DMS79 treated with DMSO at 0.1 percent for 48 hours (cell line): ENCODE results near the gene HEY2.
"Not testable (repeated sequence)": the region's sequence is repeated elsewhere in the genome, so short reads cannot be mapped to it uniquely, and the experiment has no call there.

Source experiments
- DNase-seq: peaks from one replicate; lab custom pipeline; 2025; lab: John Stamatoyannopoulos, UW

HEY2 gene

DNA sequence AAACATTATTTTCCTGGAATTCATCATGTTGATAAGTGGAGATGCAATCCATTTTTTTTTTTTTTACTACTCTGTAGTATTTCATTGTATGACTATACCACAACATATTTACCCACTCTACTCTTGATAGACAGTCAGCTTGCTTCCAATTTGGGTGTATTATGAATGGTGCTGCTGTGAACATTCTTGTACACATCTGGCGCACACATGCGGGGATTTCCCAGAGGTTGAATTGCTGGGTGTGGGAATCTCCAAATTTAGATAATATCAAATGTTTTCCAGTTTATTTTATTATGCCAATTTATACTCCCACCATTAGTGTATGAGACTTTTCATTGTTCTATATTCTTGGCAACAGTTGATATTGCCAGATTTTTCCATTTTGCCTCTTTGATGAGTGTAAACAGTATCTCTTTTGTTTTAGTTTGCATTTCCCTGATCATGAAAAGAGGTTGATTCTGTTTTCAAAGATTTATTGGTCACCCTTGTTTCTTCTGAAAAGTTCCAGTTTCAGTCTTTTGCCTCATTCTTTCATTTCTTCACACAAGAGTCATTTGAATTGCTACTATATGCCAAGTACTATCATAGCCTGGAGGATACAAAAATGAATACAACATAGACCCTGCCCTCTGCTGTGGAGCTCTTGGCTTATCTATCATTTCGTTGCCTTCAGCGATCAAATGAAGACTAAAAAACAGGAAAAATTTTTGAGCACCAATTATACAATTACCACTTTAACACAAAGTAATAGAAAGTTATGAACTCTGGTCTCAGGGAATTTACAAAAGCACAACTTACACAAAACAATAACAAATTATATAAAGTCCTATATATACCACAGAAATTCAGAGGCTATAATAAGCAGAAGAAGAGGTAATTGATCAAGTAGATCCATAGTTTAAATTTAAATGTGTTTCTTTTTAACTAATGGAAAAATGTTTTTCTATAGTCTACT lies 24.2 kb downstream of the HEY2 start:
- DNase-seq, result no peak

DNA sequence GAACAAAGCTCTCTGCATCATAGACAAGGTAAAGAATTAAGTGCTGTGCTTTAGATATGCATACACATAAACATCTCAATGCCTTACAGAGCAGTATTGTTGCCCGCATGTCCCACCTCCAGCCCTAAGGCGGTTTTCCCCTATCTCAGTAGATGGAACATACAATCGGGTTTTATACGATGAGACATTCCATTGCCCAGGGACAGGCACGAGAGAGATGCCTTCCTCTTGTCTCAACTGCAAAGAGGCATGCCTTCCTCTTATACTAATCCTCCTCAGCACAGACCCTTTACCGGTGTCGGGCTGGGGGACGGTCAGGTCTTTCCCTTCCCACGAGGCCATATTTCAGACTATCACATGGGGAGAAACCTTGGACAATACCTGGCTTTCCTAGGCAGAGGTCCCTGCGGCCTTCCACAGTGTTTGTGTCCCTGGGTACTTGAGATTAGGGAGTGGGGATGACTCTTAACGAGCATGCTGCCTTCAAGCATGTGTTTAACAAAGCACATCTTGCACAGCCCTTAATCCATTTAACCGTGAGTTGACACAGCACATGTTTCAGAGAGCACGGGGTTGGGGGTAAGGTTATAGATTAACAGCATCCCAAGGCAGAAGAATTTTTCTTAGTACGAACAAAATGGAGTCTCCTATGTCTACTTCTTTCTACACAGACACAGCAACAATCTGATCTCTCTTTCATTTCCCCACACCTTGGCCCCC lies 26.8 kb downstream of the HEY2 start:
- not testable (repeated sequence) for DNase-seq

DNA sequence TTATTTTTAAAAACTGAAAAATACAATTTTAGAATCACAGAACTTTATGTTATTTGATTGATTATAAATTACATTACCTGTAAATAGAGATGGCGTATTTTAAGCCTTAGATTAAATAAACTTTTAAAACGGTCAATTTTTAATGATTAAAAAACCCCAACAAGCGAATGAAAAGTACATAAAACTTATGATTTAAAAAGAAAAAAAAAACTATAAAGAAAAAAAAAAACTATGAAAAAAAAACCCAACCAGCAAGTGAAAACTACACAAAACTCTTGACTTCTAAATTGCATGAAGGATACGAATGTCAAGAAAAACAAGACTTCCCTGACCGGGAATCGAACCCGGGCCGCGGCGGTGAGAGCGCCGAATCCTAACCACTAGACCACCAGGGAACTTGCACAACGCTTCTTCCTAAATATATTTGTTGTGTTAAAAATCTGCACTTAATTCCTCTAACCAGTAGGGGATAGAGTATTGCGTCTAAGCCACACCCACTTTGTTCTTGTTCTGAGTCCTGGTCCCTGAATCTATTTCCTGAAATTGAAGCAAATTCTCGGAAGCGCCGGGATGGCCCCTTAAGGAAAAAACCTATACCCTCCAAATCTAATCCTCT lies 30.6 kb downstream of the HEY2 start:
- DNase-seq, result peak; percentile 98

DNA sequence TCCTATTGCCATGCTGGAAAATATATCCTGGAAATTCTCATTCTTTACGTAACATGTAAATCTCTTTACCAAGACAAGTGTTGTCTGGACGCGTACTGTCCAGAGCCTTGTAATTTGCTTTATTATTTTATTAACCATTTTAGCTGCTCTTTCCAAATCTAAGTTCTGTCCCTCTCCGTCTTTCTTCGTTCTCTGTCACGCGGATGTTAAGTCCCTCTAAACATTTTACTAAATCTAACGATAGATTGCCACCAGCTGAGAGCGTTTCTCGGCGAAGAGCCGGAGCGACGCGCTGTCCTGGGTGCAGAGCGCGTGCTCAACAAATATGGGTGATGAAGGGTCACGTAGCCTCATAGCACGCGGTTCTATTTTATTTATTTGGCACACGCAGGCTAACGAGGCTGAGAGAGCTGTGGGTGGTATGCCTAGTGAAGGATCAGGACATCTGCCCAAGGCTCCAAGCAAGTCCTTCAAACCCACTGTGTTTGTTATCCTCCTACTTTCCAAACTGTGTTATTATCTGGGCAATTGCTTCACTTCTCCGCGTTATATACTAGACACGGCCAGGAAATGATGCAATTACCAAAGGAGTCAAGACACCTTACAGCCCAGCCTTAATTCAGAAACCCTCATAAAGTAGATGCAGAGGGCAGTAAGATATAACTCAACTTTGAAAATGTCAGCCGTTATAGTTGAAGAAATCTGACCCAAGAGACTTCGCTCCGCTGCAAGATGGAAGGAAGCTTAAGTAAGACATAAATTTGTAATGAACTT lies 31.3 kb downstream of the HEY2 start:
- DNase-seq, result peak; percentile 88

DNA sequence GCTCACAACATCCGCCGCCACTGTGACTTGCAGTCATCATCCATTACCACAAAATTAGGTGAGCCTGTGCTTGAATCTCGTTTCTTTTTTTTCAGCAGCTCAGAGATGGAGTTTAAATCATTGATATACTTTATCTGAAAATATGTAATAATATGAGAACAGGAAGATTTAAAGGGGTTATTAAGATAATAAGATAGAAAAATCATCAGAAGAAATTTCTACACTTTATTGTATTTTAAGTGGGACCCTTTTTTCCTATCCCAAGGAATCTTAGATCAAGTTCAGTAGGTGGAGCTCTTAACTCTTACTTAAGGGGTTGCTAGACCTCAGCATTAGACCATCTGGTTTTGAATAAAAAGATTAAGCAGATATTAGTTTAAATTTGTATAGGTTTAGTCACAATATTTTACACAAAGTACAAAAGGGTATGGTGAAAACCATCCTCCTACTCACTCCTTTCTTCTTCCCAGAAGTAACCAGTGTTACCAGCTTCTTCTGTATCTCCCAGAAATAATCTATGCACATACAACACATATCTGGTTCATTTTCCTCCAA lies 32.0 kb downstream of the HEY2 start:
- peak; percentile 88 for DNase-seq

DNA sequence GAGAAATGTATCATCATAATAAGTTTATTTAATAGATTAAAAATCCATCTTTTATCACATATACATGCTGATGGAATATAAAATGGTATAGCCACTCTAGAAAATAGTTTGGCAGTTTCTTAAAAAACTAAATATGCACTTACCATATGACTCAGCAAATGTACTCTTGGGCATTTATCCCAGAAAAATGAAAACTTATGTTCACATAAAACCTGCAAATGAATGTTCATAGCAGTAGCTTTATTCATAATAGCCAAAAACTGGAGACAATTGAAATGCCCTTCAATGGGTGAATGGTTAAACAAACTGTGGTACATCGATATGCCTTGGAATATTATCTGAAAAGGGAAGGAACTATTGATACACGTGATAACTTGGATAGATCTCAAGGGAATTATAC lies 34.9 kb downstream of the HEY2 start:
- DNase-seq, result no peak

DNA sequence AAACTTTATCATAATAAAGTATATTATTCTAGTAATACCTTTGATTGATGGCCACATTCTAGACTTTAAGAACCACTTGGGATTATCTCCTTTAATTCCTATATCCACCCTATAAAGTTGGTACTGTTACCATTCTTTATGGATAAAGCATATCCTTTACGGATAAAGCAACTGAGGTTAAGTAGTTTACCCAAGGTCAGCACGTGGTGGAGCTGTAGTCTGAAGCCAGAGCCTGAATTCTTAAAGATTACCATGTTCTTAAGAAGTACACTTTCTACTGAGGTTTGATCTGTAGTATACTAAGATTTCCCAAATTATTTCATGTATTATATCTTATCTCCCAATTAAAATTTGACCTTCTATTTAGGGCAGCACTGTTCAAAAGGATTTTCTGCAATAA lies 38.4 kb downstream of the HEY2 start:
- DNase-seq, result no peak

DNA sequence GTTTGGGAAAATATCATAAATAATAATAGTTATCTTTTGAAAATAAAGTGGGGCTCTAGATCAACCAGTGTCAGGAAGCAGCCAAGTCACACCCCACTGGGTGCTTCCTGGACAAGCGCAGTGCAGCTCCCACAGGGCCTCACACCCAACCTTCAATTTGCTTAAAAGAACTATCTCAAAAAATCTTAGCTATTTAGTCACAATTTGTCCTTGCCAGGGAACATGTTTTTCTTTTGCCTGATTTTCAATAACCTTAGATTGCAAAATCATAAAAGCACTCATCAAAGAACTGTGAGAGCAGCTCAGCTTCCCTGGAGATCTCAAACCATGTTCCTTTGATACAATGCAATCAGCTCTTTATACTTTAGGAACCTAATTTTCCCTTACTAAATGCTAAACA lies 39.7 kb downstream of the HEY2 start:
- no peak for DNase-seq

DNA sequence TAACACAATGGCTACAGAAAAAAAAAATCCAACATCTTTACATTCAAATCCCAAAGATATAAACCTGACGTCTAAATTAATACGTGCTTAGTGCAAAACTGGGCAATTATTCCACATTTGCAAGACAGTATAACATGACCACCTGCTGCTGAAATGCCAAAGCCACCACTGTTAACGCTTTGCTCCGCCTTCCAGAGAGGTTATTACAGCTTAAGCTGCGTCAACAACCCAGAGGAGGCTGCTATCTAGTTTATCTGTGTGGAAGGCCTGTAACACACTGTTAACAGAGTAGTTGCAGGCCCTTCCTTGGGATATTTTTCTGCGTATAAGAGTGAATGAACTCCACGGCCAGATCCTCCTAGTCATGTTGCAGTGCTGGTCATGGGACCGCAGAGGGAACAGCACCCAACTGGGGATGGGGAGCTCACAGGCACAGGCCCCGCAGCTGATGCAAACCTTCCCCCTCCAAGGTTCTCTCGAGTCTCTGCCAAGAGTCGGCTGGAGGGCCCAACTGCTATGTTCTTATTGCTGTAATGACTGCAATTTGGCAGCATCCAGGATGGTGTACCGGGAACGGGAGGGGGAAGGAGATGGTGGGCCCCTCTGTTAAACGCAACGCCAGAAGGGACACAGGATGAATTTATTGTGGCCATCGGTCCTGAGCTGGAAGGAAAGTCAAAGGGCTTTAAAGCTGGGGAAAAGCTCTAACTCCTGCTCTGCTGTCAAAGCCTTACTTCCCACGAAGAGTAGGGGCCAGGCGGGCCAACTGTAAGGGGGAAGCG lies 40.3 kb downstream of the HEY2 start:
- peak; percentile 80 for DNase-seq

DNA sequence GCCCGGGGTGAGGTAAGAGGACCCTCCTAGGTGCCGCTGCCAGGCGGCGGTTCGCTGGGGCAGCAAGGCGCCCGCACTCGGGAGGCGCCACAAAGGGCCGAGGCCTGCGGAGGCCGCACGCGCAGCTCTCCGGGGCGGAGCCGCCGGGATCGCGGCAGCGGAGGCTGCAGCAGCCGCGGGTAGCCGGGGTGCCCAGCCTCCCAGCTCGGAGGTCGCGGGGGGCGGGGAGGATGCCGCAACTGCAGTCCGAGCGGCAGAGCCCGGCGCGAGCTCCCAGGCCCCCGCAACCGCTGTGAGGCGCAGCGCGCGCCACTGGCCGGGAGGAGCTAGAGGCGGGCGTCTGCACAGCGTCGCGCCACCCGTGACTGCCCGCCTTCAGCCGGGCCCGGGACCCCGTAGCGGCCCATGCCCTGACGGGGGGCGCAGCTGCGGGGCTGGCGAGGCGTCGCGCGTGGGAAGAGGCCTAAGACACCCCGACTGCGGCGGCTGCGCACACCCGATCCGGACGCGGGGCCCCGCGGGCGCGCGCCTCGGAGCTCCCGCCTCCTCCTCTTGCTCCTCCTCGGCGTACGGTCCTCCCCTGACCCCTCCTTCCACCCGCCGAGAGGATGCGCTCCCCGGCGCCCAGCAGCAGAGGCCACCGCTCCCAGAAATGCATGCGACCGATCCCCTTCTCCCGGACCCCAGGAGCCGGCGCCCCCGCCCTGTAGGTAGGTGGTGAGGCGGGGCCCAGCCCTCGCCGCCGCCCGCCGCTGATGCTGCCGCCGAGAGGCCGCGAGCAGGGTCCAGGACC lies 41.1 kb downstream of the HEY2 start, which contains the start of gene NCOA7:
TSS of gene NCOA7 (plus strand) at position 603 of the 793 bp plus-strand sequence. CDS start 24,395 bp downstream, outside the sequence.
- DNase-seq, result peak; percentile 70

DNA sequence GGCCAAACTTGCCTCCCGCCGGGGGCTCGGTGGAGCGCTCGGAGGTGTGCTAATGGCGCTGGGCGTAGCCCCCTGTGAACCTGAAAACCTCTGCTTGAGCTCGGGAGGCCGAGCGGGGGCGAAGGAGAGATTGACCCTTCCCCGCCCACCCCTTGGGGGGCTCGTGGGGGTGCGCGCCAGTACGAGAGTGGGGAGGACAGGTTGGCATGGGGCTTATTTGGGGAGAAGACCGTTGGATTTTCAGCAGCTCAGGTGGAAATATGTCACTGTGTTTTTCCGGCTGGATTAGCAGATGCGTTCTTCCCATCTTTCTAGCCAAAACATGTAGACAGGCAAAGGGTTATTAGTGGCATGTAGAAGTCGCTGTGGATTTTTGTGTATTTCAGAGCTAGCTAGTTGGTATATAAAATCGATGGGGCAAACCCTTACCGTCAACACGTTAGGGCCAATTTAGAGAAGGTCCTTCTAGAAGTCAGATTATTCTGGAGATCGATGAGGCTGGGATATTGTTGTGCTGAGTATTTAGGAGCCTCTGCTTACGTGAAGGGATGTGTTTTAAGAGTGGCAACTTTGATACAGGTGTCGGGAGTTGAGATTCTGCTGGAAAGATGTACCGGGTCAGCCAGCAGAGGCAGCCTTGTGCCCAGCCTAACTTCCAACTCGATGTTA lies 41.9 kb downstream of the HEY2 start:
- peak; percentile 74 for DNase-seq

DNA sequence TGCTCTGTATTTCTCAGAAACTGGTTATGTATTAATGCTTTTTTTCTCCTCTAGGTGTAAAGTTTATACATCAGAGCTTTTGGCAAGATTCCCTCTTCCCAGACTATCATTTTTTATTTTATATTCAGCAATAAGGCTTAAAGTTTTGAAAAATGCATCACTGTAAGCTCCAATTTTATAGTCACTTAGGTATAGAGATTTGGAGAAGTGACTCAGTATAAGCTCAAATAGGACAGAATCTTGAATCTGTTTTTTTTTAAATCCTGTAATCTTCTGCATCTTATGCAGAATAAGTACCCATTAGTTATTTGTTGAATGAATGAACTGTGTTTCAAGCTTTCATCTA lies 42.4 kb downstream of the HEY2 start:
- DNase-seq, result no peak

DNA sequence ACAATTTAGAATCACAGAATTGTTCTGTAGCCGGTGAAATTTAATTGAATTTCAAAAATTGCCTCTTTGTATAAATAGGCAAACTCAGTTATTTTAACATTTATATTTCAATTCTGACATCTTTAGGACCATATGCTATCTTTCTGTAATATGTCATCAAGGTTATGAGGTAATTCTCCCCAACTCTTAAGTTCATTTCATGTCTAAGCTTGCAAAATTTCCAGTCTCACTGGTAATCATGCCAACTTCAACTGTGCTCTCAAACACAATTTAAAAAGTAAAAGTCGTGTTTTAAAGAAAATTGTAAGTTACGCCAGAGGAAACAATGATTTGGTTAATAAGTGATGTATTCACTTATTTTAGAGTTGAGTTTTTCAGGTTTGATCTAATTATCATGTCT lies 42.7 kb downstream of the HEY2 start:
- DNase-seq, result no peak

DNA sequence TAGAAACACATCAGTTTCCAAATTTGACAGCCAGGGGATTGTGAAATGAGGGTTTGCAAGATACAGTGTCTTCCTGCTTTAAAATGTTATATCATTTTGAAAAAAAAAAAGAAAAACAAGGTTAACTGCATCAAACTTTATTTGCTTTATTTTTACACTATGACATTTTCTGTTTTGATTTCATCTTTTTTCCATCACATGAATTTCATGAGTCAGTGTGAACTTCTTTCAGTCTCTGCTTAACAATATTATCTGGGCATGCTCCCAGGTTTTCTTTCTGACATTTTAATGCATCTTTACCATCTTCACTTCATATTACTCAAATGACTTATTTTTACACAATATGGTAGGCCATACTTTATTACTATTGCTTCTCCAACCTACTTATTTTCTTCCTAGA lies 43.2 kb downstream of the HEY2 start:
- DNase-seq, result no peak

DNA sequence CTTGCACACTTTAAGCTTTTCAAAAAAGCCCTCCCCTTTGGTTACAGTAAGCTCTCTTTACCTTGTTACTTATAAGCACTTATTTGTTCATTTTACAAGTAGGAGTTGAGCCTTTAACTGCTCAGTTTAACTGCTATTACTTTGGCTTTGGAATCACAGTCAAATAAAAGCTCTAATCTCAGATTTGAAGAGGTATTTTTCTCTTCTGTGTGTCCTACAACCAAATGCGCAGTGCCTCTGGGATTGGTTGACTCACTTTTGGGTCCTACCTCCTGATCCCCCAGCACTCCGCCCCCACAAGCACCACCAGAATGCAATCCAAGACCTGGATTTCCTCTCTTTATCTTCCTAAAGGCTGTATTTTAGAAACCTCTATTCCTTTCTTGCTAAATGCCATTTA lies 43.8 kb downstream of the HEY2 start:
- DNase-seq, result peak; percentile 23

DNA sequence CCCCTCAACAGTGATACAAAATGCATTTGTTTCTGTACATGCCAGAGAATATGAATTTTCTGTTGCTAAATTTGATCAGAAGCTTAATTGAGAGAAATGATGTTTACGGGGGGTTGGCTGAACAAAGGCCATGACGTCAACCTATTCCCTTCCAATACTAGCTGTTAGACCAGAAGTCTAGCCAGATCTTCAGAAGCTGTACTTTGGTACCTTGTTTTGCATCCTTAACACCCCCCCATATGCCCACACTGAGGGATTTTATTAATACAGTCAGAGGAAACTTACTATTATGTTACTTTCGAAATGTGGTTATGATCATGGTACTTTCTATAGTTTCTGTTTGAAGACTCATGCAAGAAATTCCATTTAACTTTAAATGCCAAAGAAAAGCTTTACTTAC lies 44.4 kb downstream of the HEY2 start:
- DNase-seq, result no peak

DNA sequence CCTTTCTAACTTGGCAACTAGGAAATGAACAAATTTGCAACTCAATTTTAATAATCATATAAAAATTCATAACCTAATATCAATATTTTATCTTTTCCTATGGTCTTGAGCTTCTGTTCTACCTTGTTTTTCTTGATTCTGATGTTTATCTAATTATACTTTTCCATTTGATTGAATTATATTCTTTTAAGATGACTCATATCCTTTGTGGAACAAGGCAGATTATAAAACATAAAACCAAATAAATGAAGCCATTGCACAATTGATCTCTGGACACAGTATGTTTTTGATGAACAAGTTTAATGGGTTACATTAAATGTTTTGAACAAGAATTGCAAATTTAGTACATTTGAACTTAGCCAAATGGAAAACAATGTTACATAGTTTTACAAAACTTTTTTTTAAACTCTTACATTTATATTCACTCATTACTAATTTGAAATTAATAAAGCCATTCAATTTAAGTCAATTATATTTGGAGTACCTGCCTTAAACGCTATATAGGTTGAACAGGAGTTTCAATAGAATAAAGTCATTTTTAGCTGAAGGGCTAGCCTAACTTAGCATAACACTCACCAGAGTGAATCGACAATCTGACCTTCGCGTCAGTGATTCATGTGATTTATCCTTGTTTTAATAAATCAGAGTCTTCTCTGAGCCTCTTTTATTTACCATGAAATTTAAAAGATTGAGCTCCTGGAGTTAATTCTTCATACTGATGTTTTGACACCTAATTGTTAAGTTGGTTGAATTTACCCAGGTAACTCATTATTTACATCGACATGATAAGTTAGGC lies 45.1 kb downstream of the HEY2 start:
- DNase-seq, result no peak

DNA sequence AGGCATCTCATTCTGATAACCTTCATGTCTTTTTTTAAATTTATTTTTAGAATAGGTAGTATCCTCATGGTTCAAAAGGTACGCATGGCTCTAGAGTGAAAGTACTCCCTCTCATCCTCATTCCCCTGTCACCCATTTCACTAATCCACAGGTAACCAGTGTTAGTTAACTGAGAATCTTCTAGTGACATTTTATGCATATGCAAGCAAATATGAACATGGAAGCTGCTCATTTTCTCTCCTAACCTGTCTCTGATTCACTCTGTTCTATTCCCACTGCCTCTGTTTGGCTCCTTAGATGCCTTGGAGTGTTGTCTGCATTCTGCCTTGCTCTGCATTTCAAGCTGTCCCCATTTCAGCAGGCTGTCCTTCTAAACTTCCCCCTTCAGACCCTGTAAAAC lies 45.9 kb downstream of the HEY2 start:
- no peak for DNase-seq
